Esophagus squamous epithelium (tissue), 4 donors: ENCODE data around the gene FBXW2.

ENCODE experiments used
- POLR2A ChIP-seq, 4 donors: fragments of 450-650 bp; IDR thresholded peaks; one replicate each; pipeline ENCODE4 v1.6.1; 2017; ENCODE audit warnings: antibody characterized with exemption in 4 of 4, mild to moderate bottlenecking in 4 of 4, moderate library complexity in 3 of 4
- TF ChIP-seq, protein P1 (sequence below), 6 experiments: fragments of 450-650 bp in 4 of 6; fragments of 200-600 bp in 2 of 6; sonication (generic) in 2 of 6; IDR thresholded peaks; one replicate each; pipeline ENCODE4 v1.5.1; 2016 to 2019; ENCODE audit warnings: antibody characterized with exemption in 6 of 6, mild to moderate bottlenecking in 4 of 6, moderate library complexity in 4 of 6

DNA sequence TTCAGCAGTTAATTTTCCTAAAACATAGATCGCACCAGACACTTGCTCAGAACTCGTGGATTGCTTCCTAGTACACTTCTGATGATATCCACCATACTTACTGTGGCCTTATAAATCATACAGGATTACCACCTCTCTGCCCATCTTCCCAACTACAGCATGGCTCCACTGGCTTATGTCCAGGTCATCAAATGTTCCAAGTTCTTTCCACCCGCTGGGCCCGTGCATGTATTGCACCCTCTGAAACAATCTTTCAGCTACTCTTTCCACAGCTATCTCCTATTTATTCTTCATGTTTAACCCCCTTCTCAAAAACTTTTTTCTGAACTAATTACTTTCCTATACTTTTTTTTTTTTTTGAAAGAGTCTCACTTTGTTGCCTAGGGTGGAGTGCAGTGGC lies 18.5 kb downstream of the FBXW2 start:
- TF ChIP-seq, protein P1, sequence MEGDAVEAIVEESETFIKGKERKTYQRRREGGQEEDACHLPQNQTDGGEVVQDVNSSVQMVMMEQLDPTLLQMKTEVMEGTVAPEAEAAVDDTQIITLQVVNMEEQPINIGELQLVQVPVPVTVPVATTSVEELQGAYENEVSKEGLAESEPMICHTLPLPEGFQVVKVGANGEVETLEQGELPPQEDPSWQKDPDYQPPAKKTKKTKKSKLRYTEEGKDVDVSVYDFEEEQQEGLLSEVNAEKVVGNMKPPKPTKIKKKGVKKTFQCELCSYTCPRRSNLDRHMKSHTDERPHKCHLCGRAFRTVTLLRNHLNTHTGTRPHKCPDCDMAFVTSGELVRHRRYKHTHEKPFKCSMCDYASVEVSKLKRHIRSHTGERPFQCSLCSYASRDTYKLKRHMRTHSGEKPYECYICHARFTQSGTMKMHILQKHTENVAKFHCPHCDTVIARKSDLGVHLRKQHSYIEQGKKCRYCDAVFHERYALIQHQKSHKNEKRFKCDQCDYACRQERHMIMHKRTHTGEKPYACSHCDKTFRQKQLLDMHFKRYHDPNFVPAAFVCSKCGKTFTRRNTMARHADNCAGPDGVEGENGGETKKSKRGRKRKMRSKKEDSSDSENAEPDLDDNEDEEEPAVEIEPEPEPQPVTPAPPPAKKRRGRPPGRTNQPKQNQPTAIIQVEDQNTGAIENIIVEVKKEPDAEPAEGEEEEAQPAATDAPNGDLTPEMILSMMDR (IDR thresholded peaks at IDR 0.05), result no peak
- no peak for TF ChIP-seq POLR2A (IDR thresholded peaks at IDR 0.05)
